ENCODE results near the gene SLC28A1.

GRCh38 chr15:84880822-84881519, 3.5 kb upstream of the SLC28A1 start:
- TF ChIP-seq CTCF (IDR thresholded peaks at IDR 0.05; ENCODE audit: insufficient read depth, low read length, poor library complexity, severe bottlenecking) (no peak), EZH2phosphoT487 (conservative IDR thresholded peaks at IDR 0.05; ENCODE audit: low read length) (no peak)

Measured in SU-DHL-6 (cell line).